ENCODE results near the gene LRRFIP1. TPM values are rescaled to one million over a fixed set of nuclear protein-coding genes. Genes with fewer than 3 reads are reported as not detected.

LRRFIP1 gene
- total RNA-seq, 4 donors from 2014 or later: 84.9 to 152 (median 120) TPM

- Histone ChIP-seq H3K27ac (peak overlapping the region; percentile 7 to 67 (median 53)), H3K36me3 (peaks cover 0 to 42% (median 9%) of the 10 kb centered on the region in 3 donors), H3K27me3 (no peaks in the 10 kb centered on the region), H3K4me3 (no peak overlapping the region), H3K9me3 (no peaks in the 10 kb centered on the region), H3K4me1 (peaks cover 10 to 62% (median 23%) of the 10 kb centered on the region in 3 donors)
- no peak for DNase-seq
- TF ChIP-seq CTCF (IDR thresholded peaks at IDR 0.05): no peak
- no peak for TF ChIP-seq POLR2A (IDR thresholded peaks at IDR 0.05)
- intact Hi-C loops (cut with DNase I): no loop called here
Measured at GRCh38 chr2:237716011-237716410, 88.6 kb downstream of the LRRFIP1 start.

- no peaks in the 10 kb centered on the region for H3K9me3 ChIP-seq
- WGBS, 2 donors: 57 to 65% methylated on average over 17 to 22 of the region's 24 CpGs
- peaks cover 0 to 42% (median 0%) of the 10 kb centered on the region in 3 donors for H3K36me3 ChIP-seq
- H3K4me1 ChIP-seq: peaks cover 10 to 60% (median 23%) of the 10 kb centered on the region in 3 donors
- TF ChIP-seq POLR2A (IDR thresholded peaks at IDR 0.05): no peak
- no peak for TF ChIP-seq CTCF (IDR thresholded peaks at IDR 0.05)
- peak overlapping the region in 3 of 4 donors; percentile 43 to 63 (median 56) for H3K27ac ChIP-seq
- no peak overlapping the region for H3K4me3 ChIP-seq
- H3K27me3 ChIP-seq: no peaks in the 10 kb centered on the region
- DNase-seq: no peak
- intact Hi-C loops (cut with DNase I): no loop called here
Measured at GRCh38 chr2:237717366-237718276, 90.2 kb downstream of the LRRFIP1 start.

GRCh38 chr2:237718277-237718634 lies 90.9 kb downstream of the LRRFIP1 start:
- 82 to 85% methylated on average over 9 of the region's 9 CpGs for WGBS, 2 donors
- intact Hi-C loops (cut with DNase I): no loop called here
- peaks cover 10 to 58% (median 23%) of the 10 kb centered on the region in 3 donors for H3K4me1 ChIP-seq
- peak overlapping the region in 2 of 4 donors; percentile 56 to 63 for H3K27ac ChIP-seq
- H3K27me3 ChIP-seq: no peaks in the 10 kb centered on the region
- H3K4me3 ChIP-seq: no peak overlapping the region
- no peak for DNase-seq
- no peaks in the 10 kb centered on the region for H3K9me3 ChIP-seq
- peaks cover 0 to 36% (median 0%) of the 10 kb centered on the region in 3 donors for H3K36me3 ChIP-seq
- TF ChIP-seq POLR2A (IDR thresholded peaks at IDR 0.05) (no peak), CTCF (IDR thresholded peaks at IDR 0.05) (no peak)

- 91 to 94% methylated on average over 7 of the region's 7 CpGs for WGBS, 2 donors
- no peak for TF ChIP-seq POLR2A (IDR thresholded peaks at IDR 0.05)
- no peak for TF ChIP-seq CTCF (IDR thresholded peaks at IDR 0.05)
- no peaks in the 10 kb centered on the region for H3K9me3 ChIP-seq
- intact Hi-C loops (cut with DNase I): no loop called here
- peaks cover 10 to 61% (median 33%) of the 10 kb centered on the region in 3 donors for H3K4me1 ChIP-seq
- no peak overlapping the region for H3K4me3 ChIP-seq
- no peak for DNase-seq
- H3K36me3 ChIP-seq: peaks cover 0 to 43% (median 0%) of the 10 kb centered on the region in 3 donors
- H3K27me3 ChIP-seq: no peaks in the 10 kb centered on the region
- H3K27ac ChIP-seq: no peak overlapping the region
Measured at GRCh38 chr2:237720444-237720843, 93.1 kb downstream of the LRRFIP1 start.

GRCh38 chr2:237720957-237721356 lies 93.6 kb downstream of the LRRFIP1 start:
- H3K27me3 ChIP-seq: no peaks in the 10 kb centered on the region
- H3K4me3 ChIP-seq: no peak overlapping the region
- intact Hi-C loops (cut with DNase I): no loop called here
- H3K36me3 ChIP-seq: peaks cover 0 to 46% (median 0%) of the 10 kb centered on the region in 3 donors
- H3K4me1 ChIP-seq: peaks cover 5 to 61% (median 29%) of the 10 kb centered on the region in 3 donors
- no peak for DNase-seq
- H3K9me3 ChIP-seq: no peaks in the 10 kb centered on the region
- 71 to 82% methylated on average over 7 of the region's 7 CpGs for WGBS, 2 donors
- no peak overlapping the region for H3K27ac ChIP-seq
- TF ChIP-seq CTCF (IDR thresholded peaks at IDR 0.05) (no peak), POLR2A (IDR thresholded peaks at IDR 0.05) (no peak)

Measured in esophagus squamous epithelium (tissue), 5 donors.